HL-60 (cell line): Measurements from ENCODE around the gene TMEM151B.

Experiments used
- DNase-seq, 2 experiments: peaks; one replicate each; pipeline ENCODE4 v3.0.0-alpha.2; 2010 to 2020; ENCODE audit warnings: low read depth in 1 of 2, low spot score in 1 of 2
- H3K27ac ChIP-seq: fragments of 250-450 bp; sonication (Bioruptor Pico); replicated peaks from 2 replicates; pipeline ENCODE4 v1.5.1; 2020; ENCODE audit warnings: mild to moderate bottlenecking, moderate library complexity
- H3K27me3 ChIP-seq: fragments of 250-450 bp; sonication (Bioruptor Pico); 2 replicates; pipeline ENCODE4 v1.5.1; 2021; ENCODE audit warnings: mild to moderate bottlenecking, moderate library complexity; ENCODE audit not compliant: insufficient read depth, poor library complexity, severe bottlenecking
- H3K4me3 ChIP-seq: replicated peaks from 2 replicates; pipeline ENCODE4 v1.5.1; 2011; ENCODE audit warnings: mild to moderate bottlenecking, control low read depth, low read length; ENCODE audit not compliant: insufficient read depth
- CTCF ChIP-seq: IDR thresholded peaks from one replicate; pipeline ENCODE4 v1.5.1; 2011; ENCODE audit warnings: low read length, control low read depth, inconsistent platforms; ENCODE audit not compliant: insufficient read depth
- GABPA ChIP-seq: IDR thresholded peaks from 2 replicates; pipeline ENCODE4 v1.6.1; 2012; ENCODE audit warnings: low read depth
- POLR2AphosphoS5 ChIP-seq: IDR thresholded peaks from 2 replicates; pipeline ENCODE4 v1.6.1; 2012; ENCODE audit warnings: low read depth
- REST ChIP-seq: IDR thresholded peaks from 2 replicates; pipeline ENCODE4 v1.6.1; 2012; ENCODE audit warnings: low read depth; ENCODE audit not compliant: insufficient replicate concordance
- SPI1 ChIP-seq: IDR thresholded peaks from 2 replicates; pipeline ENCODE4 v1.6.1; 2012; ENCODE audit warnings: low read depth, mild to moderate bottlenecking, borderline replicate concordance

The TMEM151B gene

GRCh38 chr6:44250067-44250717, 20.1 kb upstream of the TMEM151B start:
- no peak overlapping the region for H3K27ac ChIP-seq
- H3K27me3 ChIP-seq, result no peaks in the 10 kb centered on the region
- no peak overlapping the region for H3K4me3 ChIP-seq
- TF ChIP-seq REST, result no peak
- no peak for TF ChIP-seq CTCF
- TF ChIP-seq POLR2AphosphoS5, result no peak
- TF ChIP-seq GABPA, result no peak
- TF ChIP-seq SPI1, result no peak
- DNase-seq, result no peak

DNA sequence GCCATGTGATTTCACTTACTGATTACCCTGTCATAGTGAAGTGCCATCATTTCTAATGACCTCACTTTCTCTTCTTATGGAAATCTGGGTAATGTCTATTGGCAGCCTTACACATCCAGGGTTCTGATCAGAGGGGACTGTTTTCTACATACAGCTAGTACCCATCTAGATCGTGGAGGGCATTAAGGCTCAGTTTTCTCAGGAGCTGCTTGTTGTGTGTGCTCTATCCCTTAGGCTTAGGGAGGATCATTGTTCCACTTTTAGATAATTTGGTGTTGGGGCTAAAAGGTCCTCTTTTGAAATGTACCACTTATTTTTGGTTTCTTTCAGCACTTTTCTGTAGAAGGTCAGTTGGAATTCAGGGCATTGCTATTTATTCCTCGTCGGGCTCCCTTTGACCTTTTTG, 19.5 kb upstream of the TMEM151B start:
- Histone ChIP-seq H3K27ac (no peak overlapping the region), H3K27me3 (no peaks in the 10 kb centered on the region), H3K4me3 (no peak overlapping the region)
- no peak for DNase-seq
- TF ChIP-seq POLR2AphosphoS5 (no peak; the same call in 1 of the 2 replicates), REST (no peak), GABPA (no peak), CTCF (no peak), SPI1 (no peak)

DNA sequence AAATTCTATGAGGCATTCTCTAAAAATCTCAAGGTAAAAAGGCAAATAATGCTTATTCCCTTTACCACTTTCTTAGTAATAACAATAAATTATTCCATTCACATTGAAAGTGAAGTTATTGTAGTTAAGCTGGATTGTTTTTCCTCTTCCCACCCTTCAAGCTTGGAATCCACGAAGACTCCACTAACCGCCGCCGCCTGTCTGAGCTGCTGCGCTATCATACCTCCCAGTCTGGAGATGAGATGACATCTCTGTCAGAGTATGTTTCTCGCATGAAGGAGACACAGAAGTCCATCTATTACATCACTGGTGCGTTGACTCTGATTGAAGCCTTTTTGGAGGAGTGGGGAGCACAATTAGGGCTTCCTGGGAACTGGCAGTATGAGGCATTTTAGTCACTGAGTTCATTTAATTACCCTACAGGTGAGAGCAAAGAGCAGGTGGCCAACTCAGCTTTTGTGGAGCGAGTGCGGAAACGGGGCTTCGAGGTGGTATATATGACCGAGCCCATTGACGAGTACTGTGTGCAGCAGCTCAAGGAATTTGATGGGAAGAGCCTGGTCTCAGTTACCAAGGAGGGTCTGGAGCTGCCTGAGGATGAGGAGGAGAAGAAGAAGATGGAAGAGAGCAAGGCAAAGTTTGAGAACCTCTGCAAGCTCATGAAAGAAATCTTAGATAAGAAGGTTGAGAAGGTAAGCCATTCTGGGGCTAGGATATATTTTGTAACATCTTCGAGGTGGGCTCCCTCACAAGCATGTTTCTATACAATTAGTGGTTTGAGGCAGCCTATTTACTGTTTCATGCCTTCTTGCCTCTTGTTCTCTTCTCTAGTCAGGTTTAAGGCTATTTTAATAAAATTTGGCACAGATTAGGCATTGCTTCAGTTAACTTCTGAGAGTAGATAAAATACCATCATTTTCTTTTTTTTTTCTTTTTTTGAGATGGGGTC, 18.4 kb upstream of the TMEM151B start:
- TF ChIP-seq GABPA (no peak), POLR2AphosphoS5 (no peak), CTCF (no peak)
- Histone ChIP-seq H3K27ac (no peak overlapping the region), H3K4me3 (no peak overlapping the region), H3K27me3 (no peaks in the 10 kb centered on the region)
- DNase-seq, result no peak
